ENCODE results near the gene AHNAK. TPM values are rescaled to one million over a fixed set of nuclear protein-coding genes. Genes with fewer than 3 reads are reported as not detected.

The AHNAK gene
- total and polyA plus RNA-seq, 2 of the 8 experiments (the other 6 are each of a cell fraction or from before 2014, with no cell fraction given) = 2.0 to 5.8 TPM

GRCh38 chr11:62575156-62575555 lies 28.6 kb upstream of the AHNAK start:
- no peak overlapping the region for H3K14ac ChIP-seq (ENCODE audit: insufficient read length)
- no peak overlapping the region for H4K5ac ChIP-seq (ENCODE audit: insufficient read length, low read depth, low read length)
- H2BK120ac ChIP-seq (replicated peaks; ENCODE audit: low read depth, low read length) = no peak overlapping the region
- H3K56ac ChIP-seq (replicated peaks; ENCODE audit: insufficient read length, low read depth, low read length) = no peak overlapping the region
- DNase-seq (ENCODE audit: low read depth in 1 of 2, low spot score in 2 of 2) (no peak), FAIRE-seq (no peak)
- no peak overlapping the region for H2AFZ ChIP-seq (ENCODE audit: low read length)
- H2BK5ac ChIP-seq (ENCODE audit: low read depth, low read length) = 0 out of 2 replicates have a peak overlapping the region, but pooled peaks have one; percentile 35
- H3K27ac ChIP-seq (ENCODE audit: low read depth, low read length) = no peak overlapping the region
- H3K9ac ChIP-seq (replicated peaks in 1 of 4; ENCODE audit: extremely low read depth in 1 of 4, low read depth in 3 of 4, low read length in 3 of 4) = peak overlapping the region in 1 of 4 experiments; percentile 81; a peak in 1 of 7 replicates
- H4K8ac ChIP-seq (ENCODE audit: extremely low read depth, insufficient read depth, low read length) = peak overlapping the region; percentile 87
- peaks cover 0 to 16% of the 10 kb centered on the region in 2 experiments for H4K20me1 ChIP-seq (replicated peaks in 1 of 2; ENCODE audit: control insufficient read depth in 1 of 2, insufficient read depth in 2 of 2, low read length in 2 of 2)
- no peak overlapping the region for H2BK20ac ChIP-seq (ENCODE audit: low read length)
- CTCF ChIA-PET (ENCODE audit: partially characterized antibody) = interaction anchor here (0.7 to 1.9 kb wide), 9 partner anchors 11 to 180 kb away, joined by 3 to 11 read pairs (median 4); partner anchors contain the start of gene EML3
- H3K4ac ChIP-seq (replicated peaks; ENCODE audit: insufficient read length, low read depth, low read length) = no peak overlapping the region
- H3K4me2 ChIP-seq (ENCODE audit: insufficient read depth in 1 of 2, low read depth in 2 of 2, low read length in 2 of 2) = peak overlapping the region; percentile 79 to 85
- H3K27me3 ChIP-seq (replicated peaks in 1 of 4; ENCODE audit: control insufficient read depth in 3 of 4, extremely low read depth in 1 of 4, insufficient read depth in 3 of 4, low read length in 3 of 4) = no peaks in the 10 kb centered on the region
- peaks cover 23 to 41% (median 35%) of the 10 kb centered on the region in 4 experiments for H3K36me3 ChIP-seq (ENCODE audit: control insufficient read depth in 2 of 4, insufficient read depth in 4 of 4, low read length in 3 of 4)
- H3K4me3 ChIP-seq (ENCODE audit: extremely low read depth in 1 of 4, insufficient read depth in 2 of 4, low read depth in 3 of 4, low read length in 4 of 4) = peak overlapping the region; percentile 50 to 93 (median 84); a peak in 5 of 8 replicates
- no peak overlapping the region for H2AK5ac ChIP-seq (ENCODE audit: low read depth, low read length)
- no peak overlapping the region for H3K18ac ChIP-seq (ENCODE audit: extremely low read depth, low read length)
- no peak overlapping the region for H2BK15ac ChIP-seq (ENCODE audit: low read length)
- H3K23me2 ChIP-seq (ENCODE audit: low read depth, low read length) = peaks cover 13% of the 10 kb centered on the region
- peaks cover 0 to 34% of the 10 kb centered on the region in 2 experiments for H3K79me2 ChIP-seq (ENCODE audit: control insufficient read depth in 1 of 2, insufficient read depth in 2 of 2, low read length in 2 of 2)
- H3K23ac ChIP-seq (ENCODE audit: insufficient read length) = no peak overlapping the region
- no peaks in the 10 kb centered on the region for H3K9me3 ChIP-seq (ENCODE audit: insufficient read depth in 2 of 2, low read depth in 1 of 2, low read length in 1 of 2)
- H3K79me1 ChIP-seq (ENCODE audit: low read depth, low read length) = 0 out of 2 replicates have a peak, but pooled peaks cover 4% of the 10 kb centered on the region
- H4K91ac ChIP-seq (replicated peaks; ENCODE audit: insufficient read length, low read length) = no peak overlapping the region
- H2BK12ac ChIP-seq (ENCODE audit: low read depth, low read length) = no peak overlapping the region
- H3K4me1 ChIP-seq (replicated peaks in 1 of 4; ENCODE audit: control insufficient read depth in 3 of 4, insufficient read depth in 4 of 4, low read length in 3 of 4) = peaks cover 0 to 11% (median 7%) of the 10 kb centered on the region in 4 experiments; a peak in 4 of 7 replicates
- 91% methylated on average over 17 of the region's 17 CpGs; no CpG with 5 or more reads in 1 of the 2 experiments for WGBS, 2 experiments (ENCODE audit: extremely low coverage in 1 of 2, insufficient coverage in 1 of 2, insufficient read length in 1 of 2, insufficient replicate concordance in 2 of 2, low coverage in 1 of 2, low lambda C conversion rate in 2 of 2, missing lambda C conversion rate in 1 of 2)
- POLR2A ChIA-PET (ENCODE audit: partially characterized antibody) = interaction anchor here (0.6 to 20.7 kb wide), 15 partner anchors 13 to 231 kb away, joined by 3 to 336 read pairs (median 9); partner anchors contain the start of genes B3GAT3, BSCL2, C11orf98 and CSKMT
- TF ChIP-seq SIX5 (IDR thresholded peaks at IDR 0.05; ENCODE audit: low read depth, low read length) (no peak), POU5F1 (IDR thresholded peaks at IDR 0.05; ENCODE audit: low read depth, low read length) (no peak), EZH2 (IDR thresholded peaks at IDR 0.05; ENCODE audit: low read depth, low read length, severe bottlenecking) (no peak), RXRA (IDR thresholded peaks at IDR 0.05; ENCODE audit: insufficient read depth, low read depth, low read length) (no peak), FOSL1 (IDR thresholded peaks at IDR 0.05; ENCODE audit: insufficient read depth, low read depth, low read length) (no peak), TBP (IDR thresholded peaks at IDR 0.05; ENCODE audit: low read depth, low read length) (no peak), RFX5 (IDR thresholded peaks at IDR 0.05; ENCODE audit: borderline replicate concordance, low read depth, low read length) (no peak), YY1 (IDR thresholded peaks at IDR 0.05; ENCODE audit: low read depth, low read length) (no peak), CEBPB (IDR thresholded peaks at IDR 0.05; ENCODE audit: low read depth, low read length) (no peak), KDM5A (IDR thresholded peaks at IDR 0.05; ENCODE audit: low read length) (no peak)
- TF ChIP-seq, protein P1, sequence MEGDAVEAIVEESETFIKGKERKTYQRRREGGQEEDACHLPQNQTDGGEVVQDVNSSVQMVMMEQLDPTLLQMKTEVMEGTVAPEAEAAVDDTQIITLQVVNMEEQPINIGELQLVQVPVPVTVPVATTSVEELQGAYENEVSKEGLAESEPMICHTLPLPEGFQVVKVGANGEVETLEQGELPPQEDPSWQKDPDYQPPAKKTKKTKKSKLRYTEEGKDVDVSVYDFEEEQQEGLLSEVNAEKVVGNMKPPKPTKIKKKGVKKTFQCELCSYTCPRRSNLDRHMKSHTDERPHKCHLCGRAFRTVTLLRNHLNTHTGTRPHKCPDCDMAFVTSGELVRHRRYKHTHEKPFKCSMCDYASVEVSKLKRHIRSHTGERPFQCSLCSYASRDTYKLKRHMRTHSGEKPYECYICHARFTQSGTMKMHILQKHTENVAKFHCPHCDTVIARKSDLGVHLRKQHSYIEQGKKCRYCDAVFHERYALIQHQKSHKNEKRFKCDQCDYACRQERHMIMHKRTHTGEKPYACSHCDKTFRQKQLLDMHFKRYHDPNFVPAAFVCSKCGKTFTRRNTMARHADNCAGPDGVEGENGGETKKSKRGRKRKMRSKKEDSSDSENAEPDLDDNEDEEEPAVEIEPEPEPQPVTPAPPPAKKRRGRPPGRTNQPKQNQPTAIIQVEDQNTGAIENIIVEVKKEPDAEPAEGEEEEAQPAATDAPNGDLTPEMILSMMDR (IDR thresholded peaks at IDR 0.05; ENCODE audit: control extremely low read depth in 1 of 3, insufficient read depth in 1 of 3, low read depth in 1 of 3, low read length in 3 of 3) = no peak
